Stimulated activated naive CD8-positive, alpha-beta T cell treated with anti-CD3 and anti-CD28 coated beads, Interleukin-15, Interleukin-2, amounts not matched to agents 100 ng/mL and 50 ng/mL, for 24 hours (primary cell): ENCODE results near the gene FRMD4A.
"Not testable (repeated sequence)": the region's sequence is repeated elsewhere in the genome, so short reads cannot be mapped to it uniquely, and the experiment has no call there.

Source experiments
- H3K27ac Mint-ChIP-seq: one replicate; pipeline ENCODE4 v1.8.0; 2021; ENCODE audit warnings: mild to moderate bottlenecking, mixed read lengths
- H3K27me3 Mint-ChIP-seq: one replicate; pipeline ENCODE4 v1.8.0; 2021; ENCODE audit warnings: mixed read lengths
- H3K36me3 Mint-ChIP-seq: one replicate; pipeline ENCODE4 v1.8.0; 2021; ENCODE audit warnings: low read depth, mixed read lengths
- H3K4me1 Mint-ChIP-seq: one replicate; pipeline ENCODE4 v1.8.0; 2021; ENCODE audit warnings: low read depth, mixed read lengths
- H3K4me3 Mint-ChIP-seq: one replicate; pipeline ENCODE4 v1.8.0; 2021; ENCODE audit warnings: mild to moderate bottlenecking, mixed read lengths
- H3K9me3 Mint-ChIP-seq: one replicate; pipeline ENCODE4 v1.8.0; 2021; ENCODE audit warnings: mixed read lengths

FRMD4A gene

DNA sequence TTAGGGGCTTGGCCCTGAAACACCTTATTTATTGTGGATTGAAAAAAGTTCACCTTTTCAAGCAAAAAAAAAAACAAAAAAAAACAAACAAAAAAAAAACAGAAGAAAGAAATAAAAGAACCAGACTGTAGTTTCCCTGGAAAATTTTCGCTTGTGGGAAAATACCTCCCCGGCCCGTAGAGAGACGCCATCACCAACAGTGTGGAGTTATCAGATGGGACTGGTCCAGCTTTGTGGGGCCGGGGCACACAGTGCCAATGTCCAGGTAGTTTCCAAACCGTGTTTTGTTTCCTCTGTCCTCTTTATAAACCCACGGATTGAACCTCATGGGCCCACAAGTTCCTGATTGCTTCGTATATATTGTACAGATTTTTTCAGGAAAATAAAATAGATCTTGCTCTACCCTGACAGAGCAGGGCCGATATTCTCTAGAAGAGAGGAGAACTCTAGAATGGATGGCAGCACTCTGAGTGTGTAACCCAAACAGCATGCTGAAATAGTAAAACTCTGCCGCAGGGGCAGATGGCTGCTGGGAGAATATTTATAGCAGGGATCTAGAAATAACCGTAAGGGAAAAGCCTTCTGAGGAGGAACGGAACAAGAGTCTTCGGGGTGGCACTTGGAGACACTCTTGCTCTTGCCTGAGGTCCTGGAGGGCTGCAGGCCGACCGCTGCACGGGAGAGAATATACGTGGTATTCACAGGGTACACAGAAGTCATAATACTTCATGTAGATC is 241.0 kb downstream of the FRMD4A start:
- Mint-ChIP-seq H3K4me1 (no peaks in the 10 kb centered on the region), H3K27me3 (no peaks in the 10 kb centered on the region), H3K36me3 (no peaks in the 10 kb centered on the region), H3K4me3 (no peak overlapping the region), H3K9me3 (no peaks in the 10 kb centered on the region), H3K27ac (no peak overlapping the region)

DNA sequence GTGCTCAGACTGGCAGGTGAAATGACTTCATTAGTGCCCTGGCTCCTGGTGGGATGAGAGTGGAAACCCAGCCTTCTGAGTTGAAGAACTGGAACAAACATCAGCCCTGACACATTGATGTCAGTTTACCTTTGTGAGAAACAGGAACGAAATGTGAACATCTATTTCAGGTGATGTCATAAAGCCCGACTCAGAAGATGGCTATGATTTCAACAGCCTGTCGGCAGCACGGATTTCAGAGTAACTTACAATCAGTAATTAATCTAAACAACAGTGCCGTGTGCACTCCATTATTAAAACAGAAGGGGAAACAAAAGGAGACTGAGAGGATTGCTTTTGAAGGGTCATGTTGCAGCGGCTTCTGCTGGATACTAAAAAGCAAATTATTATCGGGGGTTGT is 243.2 kb downstream of the FRMD4A start:
- no peaks in the 10 kb centered on the region for H3K9me3 Mint-ChIP-seq
- no peaks in the 10 kb centered on the region for H3K4me1 Mint-ChIP-seq
- no peaks in the 10 kb centered on the region for H3K36me3 Mint-ChIP-seq
- no peak overlapping the region for H3K4me3 Mint-ChIP-seq
- no peaks in the 10 kb centered on the region for H3K27me3 Mint-ChIP-seq
- H3K27ac Mint-ChIP-seq, result no peak overlapping the region

DNA sequence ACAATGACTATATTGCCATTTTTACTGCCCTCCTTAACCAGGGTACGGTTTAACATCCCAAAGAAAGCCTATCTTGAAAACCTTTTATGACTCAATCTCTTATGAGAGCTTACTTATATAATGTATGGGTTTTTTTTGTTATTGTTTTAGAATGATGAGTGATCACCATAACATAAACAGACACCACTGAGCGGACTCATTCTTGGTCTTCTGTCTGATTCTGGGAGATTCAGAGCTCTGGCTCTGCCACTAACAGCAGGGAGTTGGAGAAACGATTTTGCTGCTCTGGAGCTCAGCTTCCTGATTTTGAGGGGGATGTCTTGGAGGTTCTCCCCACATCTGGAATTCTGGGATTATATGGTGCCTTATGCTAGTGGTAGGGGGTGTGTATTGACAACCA is 244.1 kb downstream of the FRMD4A start:
- Mint-ChIP-seq H3K4me1 (no peaks in the 10 kb centered on the region), H3K9me3 (no peaks in the 10 kb centered on the region), H3K27me3 (no peaks in the 10 kb centered on the region), H3K4me3 (no peak overlapping the region), H3K27ac (no peak overlapping the region), H3K36me3 (no peaks in the 10 kb centered on the region)

DNA sequence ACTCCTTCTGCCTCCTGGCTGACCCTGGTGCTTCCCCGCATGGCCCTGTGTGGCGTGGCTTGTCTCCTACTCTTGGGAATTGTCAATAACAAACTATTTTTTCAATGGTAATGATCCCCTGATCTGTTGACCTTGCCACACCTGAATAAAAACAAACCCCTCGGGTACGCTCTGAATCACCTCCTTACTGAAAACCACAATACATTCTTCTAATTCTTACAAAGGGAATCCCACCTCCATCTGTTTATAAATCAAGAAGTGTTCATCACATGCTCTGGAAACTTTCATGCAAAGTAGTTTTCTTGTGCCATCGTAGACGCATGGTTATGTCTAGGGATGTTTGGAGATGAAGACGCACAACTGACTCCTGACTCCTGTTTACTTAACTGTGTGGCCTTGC is 245.8 kb downstream of the FRMD4A start:
- H3K36me3 Mint-ChIP-seq, result no peaks in the 10 kb centered on the region
- H3K4me3 Mint-ChIP-seq, result no peak overlapping the region
- no peaks in the 10 kb centered on the region for H3K9me3 Mint-ChIP-seq
- H3K4me1 Mint-ChIP-seq, result no peaks in the 10 kb centered on the region
- no peak overlapping the region for H3K27ac Mint-ChIP-seq
- H3K27me3 Mint-ChIP-seq, result no peaks in the 10 kb centered on the region

DNA sequence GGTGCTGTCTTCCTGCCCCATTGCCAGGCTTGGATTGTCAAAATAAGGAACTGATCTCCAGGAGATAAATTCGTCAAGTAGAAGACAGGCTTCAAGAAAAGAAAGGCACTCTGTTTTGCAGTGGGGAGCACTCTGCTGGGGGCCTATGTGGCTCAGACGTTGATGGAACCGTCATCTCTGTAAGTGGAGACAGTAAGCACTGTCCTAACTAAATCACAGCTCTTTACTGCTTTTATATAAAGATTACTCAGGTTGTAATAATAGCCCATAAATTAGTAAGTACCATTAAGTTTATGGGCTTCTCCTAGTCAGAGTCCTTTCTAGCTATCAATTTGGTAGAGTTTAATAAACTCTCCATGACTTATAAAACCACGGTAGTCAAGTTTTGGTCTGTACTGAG is 249.9 kb downstream of the FRMD4A start:
- peaks cover 3% of the 10 kb centered on the region for H3K27me3 Mint-ChIP-seq

DNA sequence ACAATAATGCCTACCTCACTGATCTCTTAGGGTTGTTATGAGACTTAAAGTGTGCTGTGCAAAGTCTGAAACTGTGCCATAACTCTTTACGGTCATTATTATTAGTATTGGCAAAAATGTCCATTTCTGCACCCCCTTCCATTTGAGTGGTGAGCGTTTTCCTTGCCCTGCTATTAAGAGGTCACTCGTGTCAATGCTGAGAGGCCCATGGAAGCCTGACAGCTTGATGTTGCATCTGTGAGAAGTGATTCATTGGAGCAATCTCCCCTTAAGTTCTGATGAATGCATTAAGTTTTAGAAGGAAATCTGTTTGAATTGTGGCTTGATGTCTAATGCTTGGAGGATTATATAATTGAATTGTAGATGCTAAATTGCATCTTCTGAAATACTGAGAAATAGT is 253.3 kb downstream of the FRMD4A start:
- Mint-ChIP-seq H3K4me1 (no peaks in the 10 kb centered on the region), H3K36me3 (no peaks in the 10 kb centered on the region), H3K27ac (no peak overlapping the region), H3K27me3 (peaks cover 9% of the 10 kb centered on the region), H3K4me3 (no peak overlapping the region), H3K9me3 (peaks cover 8% of the 10 kb centered on the region)

More for the DNA sequence above, 249.9 kb downstream of the FRMD4A start:
- H3K4me1 Mint-ChIP-seq, result no peaks in the 10 kb centered on the region
- no peak overlapping the region for H3K27ac Mint-ChIP-seq
- peaks cover 8% of the 10 kb centered on the region for H3K9me3 Mint-ChIP-seq
- no peaks in the 10 kb centered on the region for H3K36me3 Mint-ChIP-seq
- no peak overlapping the region for H3K4me3 Mint-ChIP-seq

DNA sequence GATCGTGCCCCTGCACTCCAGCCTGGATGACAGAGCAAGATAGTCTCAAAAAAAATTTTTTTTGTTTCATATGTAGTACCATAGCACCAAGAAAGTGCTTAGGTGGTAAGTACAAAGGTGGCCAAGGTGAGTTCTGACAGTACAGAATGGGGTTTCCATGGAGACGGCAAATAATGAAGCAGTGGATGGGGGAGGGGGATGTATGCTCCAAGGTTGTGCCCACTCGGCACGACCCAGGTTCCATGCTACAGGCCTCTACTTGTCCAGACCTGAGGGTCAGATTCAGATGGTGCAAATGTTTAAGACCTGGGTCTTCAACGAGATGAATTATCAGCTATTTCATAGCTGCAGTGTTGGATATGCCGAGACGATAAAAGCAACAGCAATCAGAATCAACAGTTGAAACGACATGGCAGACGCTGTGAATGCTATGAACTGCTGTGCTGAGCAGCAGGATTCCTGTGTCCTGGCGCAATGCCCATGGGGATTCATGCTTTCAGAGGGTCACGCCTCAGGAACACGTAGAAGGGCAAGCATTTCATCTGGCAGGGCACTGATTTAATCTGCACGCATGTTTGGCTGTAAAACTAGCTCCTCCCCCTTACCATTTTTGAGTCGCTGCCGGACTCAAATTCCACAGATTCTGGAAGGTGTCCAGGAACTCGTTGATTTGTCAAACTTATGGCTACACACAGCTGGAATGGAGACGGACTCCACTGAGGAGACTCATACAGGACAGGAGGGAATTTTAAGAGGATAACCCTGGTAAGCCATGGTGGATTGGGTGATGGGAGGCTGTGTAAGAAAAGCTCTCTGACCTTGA is 256.5 kb downstream of the FRMD4A start:
- H3K27ac Mint-ChIP-seq, result no peak overlapping the region
- peaks cover 19% of the 10 kb centered on the region for H3K27me3 Mint-ChIP-seq
- no peak overlapping the region for H3K4me3 Mint-ChIP-seq
- peaks cover 8% of the 10 kb centered on the region for H3K9me3 Mint-ChIP-seq
- no peaks in the 10 kb centered on the region for H3K36me3 Mint-ChIP-seq
- no peaks in the 10 kb centered on the region for H3K4me1 Mint-ChIP-seq

DNA sequence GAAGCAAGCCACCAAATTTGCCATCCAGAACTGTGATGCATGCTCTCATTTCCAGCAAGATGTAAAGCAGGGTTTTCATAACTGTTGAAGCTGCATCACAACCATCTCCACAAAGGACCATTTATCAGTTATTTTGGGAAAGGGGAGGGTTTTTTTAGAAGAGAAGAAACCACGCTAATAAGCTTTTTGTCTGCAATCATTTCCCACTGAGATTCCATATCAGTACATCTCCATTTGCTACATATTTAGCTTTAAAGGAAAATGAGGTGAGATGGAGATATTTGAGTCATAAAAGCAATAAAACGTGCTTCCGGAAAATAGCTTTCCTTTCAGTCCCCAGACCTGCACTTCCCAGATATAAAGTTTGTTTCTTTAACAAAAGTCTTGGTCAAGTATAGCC is 258.2 kb downstream of the FRMD4A start:
- Mint-ChIP-seq H3K4me3 (no peak overlapping the region), H3K9me3 (no peaks in the 10 kb centered on the region), H3K4me1 (no peaks in the 10 kb centered on the region), H3K36me3 (no peaks in the 10 kb centered on the region), H3K27me3 (peaks cover 16% of the 10 kb centered on the region), H3K27ac (no peak overlapping the region)

DNA sequence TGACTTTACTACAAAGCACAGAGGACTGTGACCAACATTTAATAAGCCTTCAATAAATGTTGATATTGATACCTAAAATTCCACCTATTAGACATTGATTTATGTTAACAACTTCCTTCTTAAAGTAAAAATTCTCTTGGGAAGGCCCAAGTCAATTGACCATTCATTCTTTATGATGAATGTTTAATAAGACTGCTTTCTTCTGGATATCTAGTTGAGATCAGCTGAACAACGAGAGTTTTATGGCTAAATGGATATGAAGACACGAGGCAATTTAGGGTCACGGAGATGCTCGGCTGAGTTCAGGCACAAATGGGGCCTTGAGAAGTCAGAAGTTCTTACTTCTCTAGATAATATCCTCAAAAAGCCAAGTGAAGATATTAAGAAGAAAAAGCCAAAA is 258.8 kb downstream of the FRMD4A start:
- H3K27ac Mint-ChIP-seq, result no peak overlapping the region
- peaks cover 16% of the 10 kb centered on the region for H3K27me3 Mint-ChIP-seq
- no peaks in the 10 kb centered on the region for H3K9me3 Mint-ChIP-seq
- H3K4me1 Mint-ChIP-seq, result no peaks in the 10 kb centered on the region
- no peaks in the 10 kb centered on the region for H3K36me3 Mint-ChIP-seq
- no peak overlapping the region for H3K4me3 Mint-ChIP-seq

DNA sequence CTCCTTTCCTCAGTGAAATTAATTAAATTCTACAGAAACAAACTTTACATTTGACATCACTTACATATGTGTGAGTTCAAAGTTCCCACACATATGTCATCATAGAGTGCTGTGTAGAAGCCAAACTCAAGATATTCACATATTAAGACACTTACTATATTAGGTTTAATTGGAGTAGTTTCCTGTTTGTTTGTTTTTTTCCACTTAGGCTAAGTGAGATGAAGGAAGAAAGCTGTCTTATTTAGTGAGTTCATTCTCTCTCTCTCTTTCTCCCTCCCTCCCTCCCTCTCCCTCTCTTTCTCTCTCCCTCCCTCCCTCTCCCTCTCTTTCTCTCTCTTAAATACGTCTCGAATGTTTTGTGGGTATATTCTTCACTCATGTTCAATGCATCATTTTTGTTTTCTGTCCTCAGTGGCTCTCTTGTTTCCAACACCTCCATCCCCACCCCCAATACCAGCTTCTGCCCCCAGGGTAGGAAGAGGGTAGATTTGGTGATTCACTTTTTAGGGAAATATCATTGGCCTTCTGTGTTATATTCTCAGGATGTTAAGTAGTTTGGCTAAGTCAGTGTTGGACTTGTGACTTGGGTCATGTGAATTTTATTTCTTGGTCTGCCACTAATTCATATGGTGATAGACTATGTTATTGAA is 262.0 kb downstream of the FRMD4A start:
- no peak overlapping the region for H3K27ac Mint-ChIP-seq
- H3K4me1 Mint-ChIP-seq, result no peaks in the 10 kb centered on the region
- H3K9me3 Mint-ChIP-seq, result peaks cover 6% of the 10 kb centered on the region
- H3K27me3 Mint-ChIP-seq, result peaks cover 18% of the 10 kb centered on the region
- no peak overlapping the region for H3K4me3 Mint-ChIP-seq
- no peaks in the 10 kb centered on the region for H3K36me3 Mint-ChIP-seq

DNA sequence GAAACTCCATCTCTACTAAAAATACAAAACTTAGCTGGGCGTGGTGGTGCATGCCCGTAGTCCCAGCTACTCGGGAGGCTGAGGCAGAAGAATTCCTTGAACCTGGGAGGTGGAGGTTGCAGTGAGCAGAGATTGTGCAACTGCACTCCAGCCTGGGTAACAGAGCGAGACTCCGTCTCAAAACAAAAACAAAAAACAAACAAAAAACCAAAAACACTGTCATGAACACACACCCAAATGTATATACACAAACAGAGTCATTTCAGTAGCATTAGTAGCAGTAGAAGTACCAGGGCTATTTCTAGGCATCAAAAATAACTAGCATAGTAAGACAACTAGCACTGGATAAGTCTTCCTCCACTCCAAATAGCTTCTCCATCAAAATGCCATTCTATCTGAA is 263.1 kb downstream of the FRMD4A start:
- H3K4me3 Mint-ChIP-seq, H3K27ac Mint-ChIP-seq, H3K4me1 Mint-ChIP-seq, H3K9me3 Mint-ChIP-seq, H3K36me3 Mint-ChIP-seq: not testable (repeated sequence)
- H3K27me3 Mint-ChIP-seq, result peaks cover 17% of the 10 kb centered on the region

DNA sequence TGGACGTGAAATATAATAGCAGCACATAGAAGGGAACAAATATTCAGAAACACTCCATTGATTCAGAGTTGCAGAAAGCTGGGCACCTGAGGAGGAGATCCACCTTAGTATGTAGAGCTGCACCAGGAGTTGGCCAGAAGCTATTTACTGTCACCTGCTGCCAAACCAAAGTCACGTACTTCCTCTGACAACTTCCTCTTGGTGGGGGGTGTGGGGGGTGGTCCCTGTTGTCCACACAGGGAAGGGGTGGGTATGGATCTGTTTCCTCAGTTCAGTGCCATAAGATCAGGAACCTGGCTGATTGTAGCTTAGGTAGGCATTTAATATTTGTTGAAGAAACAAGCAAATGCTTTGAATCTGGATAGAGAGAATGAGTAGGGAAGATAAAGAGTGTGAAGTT is 264.6 kb downstream of the FRMD4A start:
- Mint-ChIP-seq H3K36me3 (no peaks in the 10 kb centered on the region), H3K9me3 (peaks cover 6% of the 10 kb centered on the region), H3K4me3 (no peak overlapping the region), H3K27ac (no peak overlapping the region), H3K27me3 (peaks cover 12% of the 10 kb centered on the region), H3K4me1 (no peaks in the 10 kb centered on the region)

DNA sequence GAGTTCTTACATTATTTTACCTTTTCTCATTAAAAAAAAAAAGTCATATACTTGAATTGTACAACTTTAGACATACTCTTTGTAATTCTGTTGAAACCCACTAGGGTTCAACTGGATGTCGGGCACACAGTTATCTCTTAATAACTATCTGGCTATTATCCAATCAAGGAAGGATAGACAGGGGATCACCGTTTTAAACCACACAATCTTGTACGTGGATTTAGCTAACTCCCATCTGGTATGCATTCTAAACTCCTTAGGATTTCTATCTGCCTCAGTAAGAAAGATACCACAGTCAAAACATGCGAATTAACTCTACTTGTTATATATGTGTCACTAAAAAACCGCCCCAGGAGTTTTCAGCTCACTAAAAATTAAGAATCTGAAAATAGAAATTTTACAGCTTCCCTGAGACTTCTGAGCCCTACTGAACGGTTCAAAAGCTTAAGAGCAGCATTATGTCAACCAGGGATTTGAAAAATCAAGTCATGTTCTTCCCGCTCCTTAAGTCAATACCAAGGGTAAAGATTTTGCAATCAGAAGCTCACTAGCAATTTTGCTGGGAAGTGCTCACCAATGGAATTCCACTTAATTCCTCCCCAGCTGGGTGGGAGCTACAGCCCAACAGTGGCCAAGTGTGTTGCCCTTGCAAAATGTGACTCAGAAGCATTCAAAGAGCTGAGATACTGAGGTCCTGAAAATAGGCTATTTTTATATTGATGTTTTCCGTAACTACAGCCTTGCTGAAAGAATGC is 267.0 kb downstream of the FRMD4A start:
- Mint-ChIP-seq H3K36me3 (no peaks in the 10 kb centered on the region), H3K4me1 (no peaks in the 10 kb centered on the region), H3K9me3 (peaks cover 6% of the 10 kb centered on the region), H3K4me3 (no peak overlapping the region), H3K27ac (no peak overlapping the region), H3K27me3 (peaks cover 9% of the 10 kb centered on the region)

DNA sequence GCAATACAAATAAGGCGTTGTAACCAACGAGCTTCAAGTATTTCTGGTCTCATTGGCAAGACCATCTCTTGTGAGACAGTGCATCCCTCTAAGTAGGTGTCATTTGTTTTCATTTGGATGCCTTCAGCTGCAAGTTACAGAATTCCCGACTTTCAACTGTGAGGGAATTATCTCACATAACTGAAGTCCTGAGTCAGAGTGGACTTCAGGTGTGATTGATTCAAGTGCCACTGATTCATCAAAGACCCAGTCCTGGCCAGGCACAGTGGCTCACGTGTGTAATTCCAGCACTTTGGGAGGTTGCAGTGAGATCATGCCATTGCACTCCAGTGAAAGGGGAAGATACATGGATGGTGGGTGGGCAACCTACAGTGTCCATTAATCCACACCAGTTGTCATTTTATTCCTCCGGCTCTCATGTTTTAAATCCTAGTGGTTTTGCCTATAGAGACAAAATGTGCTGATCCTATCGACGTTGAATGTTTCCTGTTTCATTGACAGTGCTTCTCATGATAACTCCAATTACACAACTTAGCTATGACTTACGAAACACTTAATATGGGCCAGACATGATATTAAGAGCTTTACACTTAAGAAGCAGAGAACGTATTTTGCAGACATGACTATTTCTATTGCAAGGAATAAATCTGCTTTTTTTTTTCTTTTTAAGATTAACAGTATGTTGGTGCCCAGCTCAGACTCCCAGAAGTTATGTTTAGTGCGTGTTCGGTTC is 268.0 kb downstream of the FRMD4A start:
- Mint-ChIP-seq H3K4me3 (no peak overlapping the region), H3K27ac (no peak overlapping the region), H3K9me3 (peaks cover 6% of the 10 kb centered on the region), H3K27me3 (peaks cover 9% of the 10 kb centered on the region), H3K36me3 (no peaks in the 10 kb centered on the region), H3K4me1 (no peaks in the 10 kb centered on the region)
